H9 (cell line): ENCODE measurements around the gene PTGIR. TPM values are rescaled to one million over a fixed set of nuclear protein-coding genes. Genes with fewer than 3 reads are reported as not detected.
A peak's percentile ranks its signal among the peaks of the same experiment; 100 is the strongest.

Source experiments
- DNase-seq: peaks from one replicate; pipeline ENCODE4 v3.0.0-alpha.2; 2017
- H2AFZ ChIP-seq: one replicate; pipeline ENCODE4 v1.6.1; 2013; ENCODE audit warnings: mild to moderate bottlenecking, low read length, control low read depth, moderate library complexity
- H2AK5ac ChIP-seq: 2 replicates; pipeline ENCODE4 v1.6.1; 2013; ENCODE audit warnings: low read length, control low read depth, mixed read lengths; ENCODE audit not compliant: insufficient read length
- H2BK120ac ChIP-seq: one replicate; pipeline ENCODE4 v1.6.1; 2013; ENCODE audit warnings: low read depth, mild to moderate bottlenecking, low read length, control low read depth, inconsistent platforms; ENCODE audit not compliant: poor library complexity, severe bottlenecking
- H2BK12ac ChIP-seq: 2 replicates; pipeline ENCODE4 v1.6.1; 2013; ENCODE audit warnings: low read length, control low read depth, mixed read lengths, low read depth; ENCODE audit not compliant: insufficient read length
- H2BK15ac ChIP-seq: 2 replicates; pipeline ENCODE4 v1.6.1; 2013; ENCODE audit warnings: low read depth, low read length, control low read depth
- H2BK20ac ChIP-seq: one replicate; pipeline ENCODE4 v1.6.1; 2013; ENCODE audit warnings: low read depth, mild to moderate bottlenecking, low read length, control low read depth, inconsistent platforms; ENCODE audit not compliant: poor library complexity, severe bottlenecking
- H2BK5ac ChIP-seq: 2 replicates; pipeline ENCODE4 v1.6.1; 2013; ENCODE audit warnings: low read length, control low read depth, mixed read lengths; ENCODE audit not compliant: insufficient read length
- H3K14ac ChIP-seq: 2 replicates; pipeline ENCODE4 v1.6.1; 2013; ENCODE audit warnings: low read length, control low read depth; ENCODE audit not compliant: insufficient read depth
- H3K18ac ChIP-seq: 2 replicates; pipeline ENCODE4 v1.6.1; 2013; ENCODE audit warnings: low read depth, mild to moderate bottlenecking, mixed read lengths, low read length, control low read depth; ENCODE audit not compliant: insufficient read length
- H3K23ac ChIP-seq: 2 replicates; pipeline ENCODE4 v1.6.1; 2013; ENCODE audit warnings: low read length, control low read depth, mixed read lengths, low read depth; ENCODE audit not compliant: insufficient read length
- H3K23me2 ChIP-seq: 2 replicates; pipeline ENCODE4 v1.6.1; 2013; ENCODE audit warnings: low read depth, mild to moderate bottlenecking, mixed read lengths, low read length, control low read depth; ENCODE audit not compliant: insufficient read length, poor library complexity, severe bottlenecking
- H3K27ac ChIP-seq: 2 replicates; pipeline ENCODE4 v1.5.1; 2013; ENCODE audit warnings: low read length, control low read depth, mixed read lengths, low read depth; ENCODE audit not compliant: insufficient read length
- H3K27me3 ChIP-seq: 2 replicates; pipeline ENCODE4 v1.6.1; 2013; ENCODE audit warnings: low read length, control low read depth, inconsistent platforms; ENCODE audit not compliant: insufficient read depth
- H3K4ac ChIP-seq: 2 replicates; pipeline ENCODE4 v1.6.1; 2013; ENCODE audit warnings: low read depth, mild to moderate bottlenecking, control low read depth, inconsistent platforms, low read length, moderate library complexity
- H3K4me1 ChIP-seq: 2 replicates; pipeline ENCODE4 v1.6.1; 2013; ENCODE audit warnings: low read length, control low read depth, inconsistent platforms; ENCODE audit not compliant: insufficient read depth
- H3K4me2 ChIP-seq: 2 replicates; pipeline ENCODE4 v1.6.1; 2013; ENCODE audit warnings: low read length, control low read depth, mixed read lengths; ENCODE audit not compliant: insufficient read length, insufficient read depth
- H3K56ac ChIP-seq: 2 replicates; pipeline ENCODE4 v1.6.1; 2013; ENCODE audit warnings: low read depth, mild to moderate bottlenecking, mixed read lengths, low read length, control low read depth; ENCODE audit not compliant: insufficient read length
- H3K79me1 ChIP-seq: 2 replicates; pipeline ENCODE4 v1.6.1; 2013; ENCODE audit warnings: low read depth, mild to moderate bottlenecking, moderate library complexity, low read length, control low read depth, inconsistent platforms; ENCODE audit not compliant: insufficient read depth, poor library complexity, severe bottlenecking
- H3K79me2 ChIP-seq: 2 replicates; pipeline ENCODE4 v1.6.1; 2013; ENCODE audit warnings: low read length, control low read depth, inconsistent platforms; ENCODE audit not compliant: insufficient read depth
- H3K9ac ChIP-seq: 2 replicates; pipeline ENCODE4 v1.6.1; 2013; ENCODE audit warnings: low read length, control low read depth, mixed read lengths; ENCODE audit not compliant: insufficient read length; ENCODE audit errors: extremely low read depth
- H3K9me3 ChIP-seq: one replicate; pipeline ENCODE4 v1.6.1; 2013; ENCODE audit warnings: low read depth, low read length, inconsistent platforms; ENCODE audit not compliant: control insufficient read depth
- H3T11ph ChIP-seq: one replicate; pipeline ENCODE4 v1.6.1; 2013; ENCODE audit warnings: mild to moderate bottlenecking, low read length, control low read depth, inconsistent platforms
- H4K20me1 ChIP-seq: one replicate; pipeline ENCODE4 v1.6.1; 2013; ENCODE audit not compliant: control insufficient read depth, insufficient read length, insufficient read depth
- H4K5ac ChIP-seq: 2 replicates; pipeline ENCODE4 v1.6.1; 2013; ENCODE audit warnings: low read depth, mild to moderate bottlenecking, mixed read lengths, low read length, control low read depth; ENCODE audit not compliant: insufficient read length
- H4K8ac ChIP-seq: replicated peaks from 2 replicates; pipeline ENCODE4 v1.6.1; 2013; ENCODE audit warnings: low read length, control low read depth, mixed read lengths, low read depth; ENCODE audit not compliant: insufficient read length
- H4K91ac ChIP-seq: 2 replicates; pipeline ENCODE4 v1.6.1; 2013; ENCODE audit warnings: low read depth, mild to moderate bottlenecking, moderate library complexity, mixed read lengths, low read length, control low read depth; ENCODE audit not compliant: insufficient read length
- H3K27ac Mint-ChIP-seq, 3 experiments: 2 replicates in 2 of 3; 3 replicates in 1 of 3; pipeline ENCODE4 v1.8.0; 2020 to 2021; ENCODE audit warnings: mixed read lengths in 3 of 3, mild to moderate bottlenecking in 1 of 3, moderate library complexity in 1 of 3
- H3K27me3 Mint-ChIP-seq: 2 replicates; pipeline ENCODE4 v1.8.0; 2021; ENCODE audit warnings: low read depth, mild to moderate bottlenecking, moderate library complexity, mixed read lengths
- H3K36me3 Mint-ChIP-seq, 3 experiments: 2 replicates in 2 of 3; 3 replicates in 1 of 3; pipeline ENCODE4 v1.8.0; 2020 to 2021; ENCODE audit warnings: low read depth in 3 of 3, mixed read lengths in 3 of 3; ENCODE audit not compliant: insufficient read depth in 1 of 3
- H3K4me1 Mint-ChIP-seq, 2 experiments: 2 replicates each; pipeline ENCODE4 v1.8.0; 2020; ENCODE audit warnings: mixed read lengths in 2 of 2
- H3K4me3 Mint-ChIP-seq, 2 experiments: 2 replicates in 1 of 2; 3 replicates in 1 of 2; pipeline ENCODE4 v1.8.0; 2020 to 2021; ENCODE audit warnings: mild to moderate bottlenecking in 2 of 2, mixed read lengths in 2 of 2, moderate library complexity in 1 of 2
- H3K9me3 Mint-ChIP-seq, 2 experiments: 2 replicates in 1 of 2; 3 replicates in 1 of 2; pipeline ENCODE4 v1.8.0; 2020; ENCODE audit warnings: mild to moderate bottlenecking in 2 of 2, mixed read lengths in 2 of 2, moderate library complexity in 1 of 2
- WGBS: extraction: QIAGEN DNeasy Blood & Tissue Kit; methylation state at CpG from one replicate; pipeline ENCODE4 v1.1.7; 2013; ENCODE audit warnings: missing lambda C conversion rate, low lambda C conversion rate, mixed read lengths; ENCODE audit not compliant: insufficient read length; ENCODE audit errors: extremely low coverage; 5-methylcytosine and 5-hydroxymethylcytosine counted together
- total RNA-seq: library from RNA; stranded (reverse); gene quantifications from 2 replicates; pipeline ENCODE4 v1.2.1, GENCODE V29; 2021
- TF ChIP-seq, protein P1 (sequence below): fragments of 200-600 bp; sonication (generic); conservative IDR thresholded peaks from 3 replicates; pipeline ENCODE4 v1.8.0; 2021; ENCODE audit warnings: antibody characterized with exemption, mild to moderate bottlenecking

Gene PTGIR
- total RNA-seq, 1 experiment from 2014 or later, result not detected

DNA sequence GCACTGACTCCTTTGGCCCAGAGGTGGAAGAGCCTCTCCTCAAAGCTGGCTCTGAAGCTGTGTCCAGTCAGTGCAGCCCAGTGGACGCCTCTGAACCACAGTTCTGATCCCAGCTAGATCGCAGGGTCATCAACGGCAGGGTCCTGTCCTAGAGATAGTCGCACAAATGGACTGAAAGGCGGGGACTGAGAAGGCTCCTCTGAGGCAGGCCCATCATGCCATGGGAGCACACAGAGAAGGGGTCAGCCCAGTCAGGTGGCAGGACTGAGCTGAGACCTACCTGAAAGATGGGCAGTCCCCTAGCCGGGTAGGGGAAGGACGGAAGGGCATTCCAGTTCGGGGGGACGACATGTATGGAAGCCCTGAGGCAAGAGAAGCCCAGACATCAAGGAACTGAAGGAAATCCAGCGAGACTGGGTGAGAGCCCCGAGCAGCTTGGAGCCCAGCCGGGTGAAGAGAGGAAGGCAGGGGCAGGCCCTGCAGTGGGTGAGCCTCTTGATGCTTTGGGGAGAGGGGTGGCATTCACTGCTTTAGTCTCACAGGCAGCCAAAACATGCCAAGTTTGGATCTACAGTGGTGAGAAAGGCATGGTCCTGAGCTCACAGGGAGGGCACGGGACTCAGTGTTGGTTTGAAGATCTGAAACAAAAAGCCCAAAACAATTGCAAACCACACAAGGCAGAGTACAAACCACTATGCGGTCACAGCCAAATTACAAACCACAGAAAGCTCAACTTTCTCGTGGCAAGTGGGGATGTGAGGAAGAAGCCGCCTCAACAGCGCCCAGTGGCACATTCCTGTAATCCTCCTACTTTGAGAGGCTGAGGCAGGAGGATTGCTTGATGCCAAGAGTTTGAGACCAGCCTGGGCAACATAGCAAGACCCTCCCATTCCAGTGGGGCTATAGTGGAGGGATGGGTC lies 13.8 kb downstream of the PTGIR start:
- H4K5ac ChIP-seq, result no peak overlapping the region
- peak overlapping the region in 2 of 3 experiments; percentile 64 to 87; a peak in 3 of 7 replicates for H3K27ac Mint-ChIP-seq
- H3K9me3 Mint-ChIP-seq, result no peaks in the 10 kb centered on the region
- H2BK120ac ChIP-seq, result no peak overlapping the region
- no peak overlapping the region for H2AFZ ChIP-seq
- no peak overlapping the region for H3T11ph ChIP-seq
- H4K8ac ChIP-seq, result no peak overlapping the region
- H3K9ac ChIP-seq, result no peak overlapping the region
- H3K23me2 ChIP-seq, result no peaks in the 10 kb centered on the region
- peaks cover 26 to 45% (median 42%) of the 10 kb centered on the region in 3 experiments; a peak in 6 of 7 replicates for H3K36me3 Mint-ChIP-seq
- H4K20me1 ChIP-seq, result no peaks in the 10 kb centered on the region
- H3K4ac ChIP-seq, result no peak overlapping the region
- H3K23ac ChIP-seq, result no peak overlapping the region
- H2BK15ac ChIP-seq, result no peak overlapping the region
- TF ChIP-seq, protein P1, sequence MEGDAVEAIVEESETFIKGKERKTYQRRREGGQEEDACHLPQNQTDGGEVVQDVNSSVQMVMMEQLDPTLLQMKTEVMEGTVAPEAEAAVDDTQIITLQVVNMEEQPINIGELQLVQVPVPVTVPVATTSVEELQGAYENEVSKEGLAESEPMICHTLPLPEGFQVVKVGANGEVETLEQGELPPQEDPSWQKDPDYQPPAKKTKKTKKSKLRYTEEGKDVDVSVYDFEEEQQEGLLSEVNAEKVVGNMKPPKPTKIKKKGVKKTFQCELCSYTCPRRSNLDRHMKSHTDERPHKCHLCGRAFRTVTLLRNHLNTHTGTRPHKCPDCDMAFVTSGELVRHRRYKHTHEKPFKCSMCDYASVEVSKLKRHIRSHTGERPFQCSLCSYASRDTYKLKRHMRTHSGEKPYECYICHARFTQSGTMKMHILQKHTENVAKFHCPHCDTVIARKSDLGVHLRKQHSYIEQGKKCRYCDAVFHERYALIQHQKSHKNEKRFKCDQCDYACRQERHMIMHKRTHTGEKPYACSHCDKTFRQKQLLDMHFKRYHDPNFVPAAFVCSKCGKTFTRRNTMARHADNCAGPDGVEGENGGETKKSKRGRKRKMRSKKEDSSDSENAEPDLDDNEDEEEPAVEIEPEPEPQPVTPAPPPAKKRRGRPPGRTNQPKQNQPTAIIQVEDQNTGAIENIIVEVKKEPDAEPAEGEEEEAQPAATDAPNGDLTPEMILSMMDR, result no peak
- H3K79me2 ChIP-seq, result no peaks in the 10 kb centered on the region
- H3K9me3 ChIP-seq, result no peaks in the 10 kb centered on the region
- H3K4me2 ChIP-seq, result no peak overlapping the region
- no peak overlapping the region for H3K14ac ChIP-seq
- no peak overlapping the region for H4K91ac ChIP-seq
- H3K4me3 Mint-ChIP-seq, result no peak overlapping the region
- H3K56ac ChIP-seq, result no peak overlapping the region
- no peak overlapping the region for H2BK20ac ChIP-seq
- peaks cover 1% of the 10 kb centered on the region; the same call in 1 of the 2 replicates for H3K27me3 Mint-ChIP-seq
- no peaks in the 10 kb centered on the region for H3K27me3 ChIP-seq
- no peaks in the 10 kb centered on the region for H3K4me1 ChIP-seq
- no peaks in the 10 kb centered on the region for H3K79me1 ChIP-seq
- H2BK5ac ChIP-seq, result no peak overlapping the region
- H2AK5ac ChIP-seq, result no peak overlapping the region
- no peak overlapping the region for H3K27ac ChIP-seq
- no peak overlapping the region for H3K18ac ChIP-seq
- H2BK12ac ChIP-seq, result no peak overlapping the region
- peaks cover 5 to 7% of the 10 kb centered on the region in 2 experiments; a peak in 2 of 4 replicates for H3K4me1 Mint-ChIP-seq
- no CpG with 5 or more reads among the region's 17 CpGs for WGBS
- DNase-seq, result no peak
